Measurements from ENCODE around the gene HPCAL1.

HPCAL1 gene

GRCh38 chr2:10423400-10423774 is 120.7 kb downstream of the HPCAL1 start:
- TF ChIP-seq, protein P1, sequence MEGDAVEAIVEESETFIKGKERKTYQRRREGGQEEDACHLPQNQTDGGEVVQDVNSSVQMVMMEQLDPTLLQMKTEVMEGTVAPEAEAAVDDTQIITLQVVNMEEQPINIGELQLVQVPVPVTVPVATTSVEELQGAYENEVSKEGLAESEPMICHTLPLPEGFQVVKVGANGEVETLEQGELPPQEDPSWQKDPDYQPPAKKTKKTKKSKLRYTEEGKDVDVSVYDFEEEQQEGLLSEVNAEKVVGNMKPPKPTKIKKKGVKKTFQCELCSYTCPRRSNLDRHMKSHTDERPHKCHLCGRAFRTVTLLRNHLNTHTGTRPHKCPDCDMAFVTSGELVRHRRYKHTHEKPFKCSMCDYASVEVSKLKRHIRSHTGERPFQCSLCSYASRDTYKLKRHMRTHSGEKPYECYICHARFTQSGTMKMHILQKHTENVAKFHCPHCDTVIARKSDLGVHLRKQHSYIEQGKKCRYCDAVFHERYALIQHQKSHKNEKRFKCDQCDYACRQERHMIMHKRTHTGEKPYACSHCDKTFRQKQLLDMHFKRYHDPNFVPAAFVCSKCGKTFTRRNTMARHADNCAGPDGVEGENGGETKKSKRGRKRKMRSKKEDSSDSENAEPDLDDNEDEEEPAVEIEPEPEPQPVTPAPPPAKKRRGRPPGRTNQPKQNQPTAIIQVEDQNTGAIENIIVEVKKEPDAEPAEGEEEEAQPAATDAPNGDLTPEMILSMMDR (conservative IDR thresholded peaks at IDR 0.05) = no peak
- no peak overlapping the region for H3K27ac ChIP-seq

GRCh38 chr2:10424051-10424450 is 121.3 kb downstream of the HPCAL1 start:
- H3K27ac ChIP-seq = no peak overlapping the region
- TF ChIP-seq, protein P1 (conservative IDR thresholded peaks at IDR 0.05) = no peak

- H3K27ac ChIP-seq = no peak overlapping the region
- TF ChIP-seq, protein P1 (conservative IDR thresholded peaks at IDR 0.05) = no peak
Measured at GRCh38 chr2:10424916-10425505, 122.3 kb downstream of the HPCAL1 start.

DNA sequence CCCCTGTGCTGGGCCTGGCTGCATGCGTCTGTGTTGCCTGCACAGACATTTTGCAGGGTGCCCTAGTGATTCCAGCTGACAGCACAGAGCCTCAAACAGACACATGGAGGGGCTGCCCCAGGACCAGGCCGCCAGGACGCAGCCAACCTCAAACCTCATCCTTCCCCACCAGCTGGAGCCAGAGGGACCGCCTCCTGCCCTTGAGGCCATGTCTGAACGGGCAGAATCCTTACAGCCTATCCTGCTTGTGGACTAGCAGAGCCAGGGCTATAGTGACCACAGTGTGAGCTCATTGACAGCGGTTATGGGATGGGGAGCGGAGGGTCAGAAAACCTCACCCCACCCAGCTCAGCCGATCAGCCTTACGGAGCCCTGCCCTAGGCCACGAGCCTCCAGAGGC is 123.0 kb downstream of the HPCAL1 start:
- no peak overlapping the region for H3K27ac ChIP-seq
- TF ChIP-seq, protein P1 (conservative IDR thresholded peaks at IDR 0.05) = no peak

GRCh38 chr2:10426726-10427617 is 124.3 kb downstream of the HPCAL1 start:
- peak overlapping the region; percentile 86 for H3K27ac ChIP-seq

DNA sequence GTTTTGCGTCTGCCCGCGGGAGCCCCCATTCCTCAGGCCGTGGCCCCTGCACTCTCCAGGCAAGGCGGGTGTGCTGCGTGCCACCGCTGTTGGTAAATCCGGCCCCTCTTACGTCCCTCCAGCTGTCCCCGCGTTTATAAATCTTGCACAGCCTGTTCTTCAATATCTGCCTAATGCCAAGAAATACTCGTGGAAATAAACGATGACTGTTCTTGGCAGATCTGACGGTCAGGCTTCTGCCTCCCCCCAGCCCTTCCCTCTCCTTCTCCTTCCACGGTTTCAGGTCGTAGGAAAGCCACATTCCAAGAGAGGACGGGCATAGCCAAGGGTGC is 124.9 kb downstream of the HPCAL1 start:
- TF ChIP-seq, protein P1 (conservative IDR thresholded peaks at IDR 0.05) = no peak

More at GRCh38 chr2:10426726-10427617, 124.3 kb downstream of the HPCAL1 start:
- TF ChIP-seq, protein P1 (conservative IDR thresholded peaks at IDR 0.05) = no peak

GRCh38 chr2:10428355-10428754 is 125.7 kb downstream of the HPCAL1 start:
- TF ChIP-seq, protein P1 (conservative IDR thresholded peaks at IDR 0.05) = no peak
- H3K27ac ChIP-seq = peak overlapping the region; percentile 86

More for the DNA sequence above, 124.9 kb downstream of the HPCAL1 start:
- H3K27ac ChIP-seq = peak overlapping the region; percentile 86

Measured in VCaP (cell line).